ENCODE measurements around the gene LRP1B. TPM values are rescaled to one million over a fixed set of nuclear protein-coding genes. Genes with fewer than 3 reads are reported as not detected.
"Not testable (repeated sequence)": the region's sequence is repeated elsewhere in the genome, so short reads cannot be mapped to it uniquely, and the experiment has no call there.

LRP1B gene
- total RNA-seq, 1 experiment from 2014 or later = not detected

GRCh38 chr2:141027221-141027620 is 1103.6 kb downstream of the LRP1B start:
- no peak for DNase-seq (ENCODE audit: low read depth)

GRCh38 chr2:141021611-141022010 is 1109.2 kb downstream of the LRP1B start:
- DNase-seq (ENCODE audit: low read depth) = no peak

- peak; percentile 32 for DNase-seq (ENCODE audit: low read depth)
Observed at GRCh38 chr2:141021109-141021508, 1109.7 kb downstream of the LRP1B start.

GRCh38 chr2:141020346-141020745 is 1110.5 kb downstream of the LRP1B start:
- DNase-seq (ENCODE audit: low read depth) = no peak

GRCh38 chr2:141015341-141016047 is 1115.3 kb downstream of the LRP1B start:
- no peak for DNase-seq (ENCODE audit: low read depth)

GRCh38 chr2:141003967-141004657 is 1126.7 kb downstream of the LRP1B start:
- DNase-seq (ENCODE audit: low read depth) = no peak

GRCh38 chr2:141001750-141002149 is 1129.1 kb downstream of the LRP1B start:
- DNase-seq (ENCODE audit: low read depth) = no peak

- DNase-seq (ENCODE audit: low read depth) = no peak
Observed at GRCh38 chr2:140998577-140998976, 1132.2 kb downstream of the LRP1B start.

GRCh38 chr2:140998017-140998416 is 1132.8 kb downstream of the LRP1B start:
- no peak for DNase-seq (ENCODE audit: low read depth)

GRCh38 chr2:140994856-140995255 is 1136.0 kb downstream of the LRP1B start:
- no peak for DNase-seq (ENCODE audit: low read depth)

- peak; percentile 27 for DNase-seq (ENCODE audit: low read depth)
Observed at GRCh38 chr2:140990416-140990815, 1140.4 kb downstream of the LRP1B start.

- DNase-seq (ENCODE audit: low read depth) = no peak
Observed at GRCh38 chr2:140988597-140988996, 1142.2 kb downstream of the LRP1B start.

GRCh38 chr2:140986456-140986855 is 1144.4 kb downstream of the LRP1B start:
- no peak for DNase-seq (ENCODE audit: low read depth)

GRCh38 chr2:140975237-140975636 is 1155.6 kb downstream of the LRP1B start:
- no peak for DNase-seq (ENCODE audit: low read depth)

- no peak for DNase-seq (ENCODE audit: low read depth)
Observed at GRCh38 chr2:140972724-140973123, 1158.1 kb downstream of the LRP1B start.

- DNase-seq (ENCODE audit: low read depth) = not testable (repeated sequence)
Observed at GRCh38 chr2:140964324-140964723, 1166.5 kb downstream of the LRP1B start.

- no peak for DNase-seq (ENCODE audit: low read depth)
Observed at GRCh38 chr2:140949932-140950331, 1180.9 kb downstream of the LRP1B start.

GRCh38 chr2:140947236-140947635 is 1183.6 kb downstream of the LRP1B start:
- DNase-seq (ENCODE audit: low read depth) = no peak

- DNase-seq (ENCODE audit: low read depth) = no peak
Observed at GRCh38 chr2:140943867-140944266, 1186.9 kb downstream of the LRP1B start.

- DNase-seq (ENCODE audit: low read depth) = no peak
Observed at GRCh38 chr2:140942284-140942683, 1188.5 kb downstream of the LRP1B start.

GRCh38 chr2:140929849-140930248 is 1201.0 kb downstream of the LRP1B start:
- DNase-seq (ENCODE audit: low read depth) = no peak

GRCh38 chr2:140918426-140918825 is 1212.4 kb downstream of the LRP1B start:
- DNase-seq (ENCODE audit: low read depth) = no peak

GRCh38 chr2:140916410-140916809 is 1214.4 kb downstream of the LRP1B start:
- no peak for DNase-seq (ENCODE audit: low read depth)

All from M059J (cell line).